Thymus (tissue), 11 donors: Measurements from ENCODE around the gene KRTAP4-2. TPM values are rescaled to one million over a fixed set of nuclear protein-coding genes. Genes with fewer than 3 reads are reported as not detected.
"Not testable (repeated sequence)": the region's sequence is repeated elsewhere in the genome, so short reads cannot be mapped to it uniquely, and the experiment has no call there.

Experiments used
- DNase-seq, 9 donors: peaks; one replicate each; pipeline ENCODE4 v3.0.0-alpha.2; 2013; ENCODE audit warnings: low spot score in 9 of 9, low read depth in 6 of 9, missing footprints in 1 of 9
- H3K27ac ChIP-seq, 2 donors: one replicate each; pipeline ENCODE4 v1.5.1; 2013; ENCODE audit warnings: control low read depth in 1 of 2, low read depth in 1 of 2, low read length in 1 of 2, mild to moderate bottlenecking in 1 of 2, moderate library complexity in 1 of 2
- H3K27me3 ChIP-seq, 2 donors: one replicate each; pipeline ENCODE4 v1.5.1; 2013; ENCODE audit warnings: low read length in 1 of 2; ENCODE audit not compliant: control insufficient read depth in 2 of 2, insufficient read depth in 1 of 2
- H3K36me3 ChIP-seq, 2 donors: one replicate each; pipeline ENCODE4 v1.5.1; 2013; ENCODE audit warnings: low read length in 1 of 2, mild to moderate bottlenecking in 1 of 2, moderate library complexity in 1 of 2; ENCODE audit not compliant: control insufficient read depth in 2 of 2, insufficient read depth in 2 of 2
- H3K4me1 ChIP-seq, 2 donors: one replicate each; pipeline ENCODE4 v1.5.1; 2013; ENCODE audit warnings: low read length in 2 of 2; ENCODE audit not compliant: control insufficient read depth in 2 of 2, insufficient read depth in 2 of 2
- H3K4me3 ChIP-seq, 2 donors: one replicate each; pipeline ENCODE4 v1.5.1; 2013; ENCODE audit warnings: low read length in 2 of 2, control low read depth in 1 of 2, mild to moderate bottlenecking in 1 of 2
- H3K9me3 ChIP-seq, 2 donors: one replicate each; pipeline ENCODE4 v1.5.1; 2013; ENCODE audit warnings: low read length in 1 of 2, mild to moderate bottlenecking in 1 of 2; ENCODE audit not compliant: control insufficient read depth in 2 of 2, insufficient read depth in 1 of 2
- WGBS: extraction: QIAGEN DNeasy Blood & Tissue Kit; methylation state at CpG from one replicate; pipeline ENCODE4 v1.1.7; 2013; 5-methylcytosine and 5-hydroxymethylcytosine counted together
- polyA plus RNA-seq: library from polyadenylated mRNA; stranded (reverse); fragments of 200-250 nt; gene quantifications from one replicate; pipeline ENCODE4 v1.2.3, GENCODE V29; 2013
- total RNA-seq: library from RNA; stranded (reverse); fragments of 120-200 nt; gene quantifications from one replicate; pipeline ENCODE4 v1.2.4, GENCODE V29; 2013
- donor health status: healthy.

Gene KRTAP4-2
- total and polyA plus RNA-seq, 2 donors = not detected

GRCh38 chr17:41148971-41149651 is 28.9 kb downstream of the KRTAP4-2 start:
- not testable (repeated sequence) for H3K4me1 ChIP-seq, H3K9me3 ChIP-seq, H3K27me3 ChIP-seq, H3K4me3 ChIP-seq, H3K27ac ChIP-seq, DNase-seq, H3K36me3 ChIP-seq
- 95% methylated on average over 10 of the region's 10 CpGs for WGBS

GRCh38 chr17:41147531-41148204 is 30.4 kb downstream of the KRTAP4-2 start:
- no peak for DNase-seq
- no peaks in the 10 kb centered on the region for H3K36me3 ChIP-seq
- no peak overlapping the region for H3K27ac ChIP-seq
- no peaks in the 10 kb centered on the region for H3K9me3 ChIP-seq
- H3K4me1 ChIP-seq = no peaks in the 10 kb centered on the region
- H3K4me3 ChIP-seq = no peak overlapping the region
- H3K27me3 ChIP-seq = no peaks in the 10 kb centered on the region
- WGBS = 98% methylated on average over 2 of the region's 2 CpGs

DNA sequence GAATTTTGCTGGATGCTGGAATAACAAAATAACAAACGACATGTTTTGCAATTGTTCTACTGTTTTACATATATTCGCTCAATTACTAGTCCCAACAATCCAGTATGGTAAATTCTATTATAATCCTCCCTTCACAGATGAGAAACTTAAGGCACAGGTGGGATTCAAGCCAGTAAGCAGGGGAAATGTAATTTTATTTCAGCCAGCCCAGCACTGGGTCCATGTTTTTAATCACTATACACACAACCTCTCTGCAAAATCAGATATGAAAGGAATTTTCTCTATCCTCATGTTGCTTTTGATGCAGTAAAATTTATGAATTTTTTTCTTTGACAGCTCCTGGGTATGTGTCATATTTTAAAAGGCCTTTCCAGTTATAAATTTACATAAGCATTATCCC is 32.8 kb downstream of the KRTAP4-2 start:
- DNase-seq = no peak
- H3K4me3 ChIP-seq = no peak overlapping the region
- H3K9me3 ChIP-seq = peaks cover under 1 to 1% of the 10 kb centered on the region in 2 donors
- H3K4me1 ChIP-seq = no peaks in the 10 kb centered on the region
- H3K27ac ChIP-seq = no peak overlapping the region
- H3K36me3 ChIP-seq = no peaks in the 10 kb centered on the region
- no peaks in the 10 kb centered on the region for H3K27me3 ChIP-seq
- WGBS = 95% methylated on average over 2 of the region's 2 CpGs

- Histone ChIP-seq H3K27ac (no peak overlapping the region), H3K27me3 (no peaks in the 10 kb centered on the region)
- 97% methylated on average over 1 of the region's 1 CpG for WGBS
Observed at GRCh38 chr17:41144846-41145245, 33.2 kb downstream of the KRTAP4-2 start.

GRCh38 chr17:41141361-41141760 is 36.7 kb downstream of the KRTAP4-2 start:
- Histone ChIP-seq H3K27me3 (no peaks in the 10 kb centered on the region), H3K4me1 (no peaks in the 10 kb centered on the region), H3K9me3 (peaks cover 2 to 8% of the 10 kb centered on the region in 2 donors), H3K4me3 (no peak overlapping the region), H3K27ac (no peak overlapping the region), H3K36me3 (no peaks in the 10 kb centered on the region)
- no peak for DNase-seq

More at GRCh38 chr17:41144846-41145245, 33.2 kb downstream of the KRTAP4-2 start:
- no peaks in the 10 kb centered on the region for H3K4me1 ChIP-seq
- no peaks in the 10 kb centered on the region for H3K36me3 ChIP-seq
- H3K4me3 ChIP-seq = no peak overlapping the region
- H3K9me3 ChIP-seq = peaks cover 2 to 5% of the 10 kb centered on the region in 2 donors
- no peak for DNase-seq

- peaks cover 2 to 8% of the 10 kb centered on the region in 2 donors for H3K9me3 ChIP-seq
- no peak for DNase-seq
- H3K36me3 ChIP-seq = no peaks in the 10 kb centered on the region
- no peaks in the 10 kb centered on the region for H3K4me1 ChIP-seq
- 92% methylated on average over 6 of the region's 6 CpGs for WGBS
- no peak within 1 kb of the TSS for H3K4me3 ChIP-seq
- H3K27ac ChIP-seq = no peak within 1 kb of the TSS
- H3K27me3 ChIP-seq = no peaks in the 10 kb centered on the region
Observed at GRCh38 chr17:41140360-41141131, 37.5 kb downstream of the KRTAP4-2 start, which contains the start of gene KRTAP4-6. TSS of gene KRTAP4-6 (minus strand) at chr17:41140544. CDS start at chr17:41140487, 57 bp downstream.

DNA sequence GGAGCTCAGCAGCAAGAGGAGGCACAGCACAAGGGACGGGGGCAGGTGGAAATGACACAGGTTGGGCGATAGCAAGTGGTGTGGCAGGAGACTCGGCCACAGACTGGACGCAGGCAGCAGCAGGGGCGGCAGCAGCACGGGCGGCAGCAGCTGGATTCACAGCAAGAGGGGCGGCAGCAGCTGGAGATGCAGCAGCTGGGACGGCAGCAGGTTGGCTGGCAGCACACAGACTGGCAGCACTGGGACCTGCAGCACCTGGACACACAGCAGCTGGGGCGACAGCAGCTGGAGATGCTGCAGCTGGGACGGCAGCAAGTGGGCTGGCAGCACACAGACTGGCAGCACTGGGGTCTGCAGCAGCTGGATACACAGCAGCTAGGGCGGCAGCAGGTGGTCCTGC is 38.2 kb downstream of the KRTAP4-2 start:
- not testable (repeated sequence) for H3K27me3 ChIP-seq, H3K4me3 ChIP-seq, H3K27ac ChIP-seq, H3K36me3 ChIP-seq, H3K9me3 ChIP-seq, H3K4me1 ChIP-seq, DNase-seq
- WGBS = 94% methylated on average over 12 of the region's 12 CpGs

GRCh38 chr17:41133880-41134735 is 43.9 kb downstream of the KRTAP4-2 start:
- WGBS = 41% methylated on average over 2 of the region's 2 CpGs

More at GRCh38 chr17:41133880-41134735, 43.9 kb downstream of the KRTAP4-2 start:
- H3K27me3 ChIP-seq = no peaks in the 10 kb centered on the region
- no peak for DNase-seq
- H3K27ac ChIP-seq = no peak overlapping the region
- no peaks in the 10 kb centered on the region for H3K9me3 ChIP-seq
- H3K4me1 ChIP-seq = no peaks in the 10 kb centered on the region
- H3K4me3 ChIP-seq = no peak overlapping the region
- no peaks in the 10 kb centered on the region for H3K36me3 ChIP-seq
